ENCODE results near the gene NDE1. TPM values are rescaled to one million over a fixed set of nuclear protein-coding genes. Genes with fewer than 3 reads are reported as not detected.

The NDE1 gene
- total RNA-seq, 2 experiments from 2014 or later: 88.9 to 141 TPM

DNA sequence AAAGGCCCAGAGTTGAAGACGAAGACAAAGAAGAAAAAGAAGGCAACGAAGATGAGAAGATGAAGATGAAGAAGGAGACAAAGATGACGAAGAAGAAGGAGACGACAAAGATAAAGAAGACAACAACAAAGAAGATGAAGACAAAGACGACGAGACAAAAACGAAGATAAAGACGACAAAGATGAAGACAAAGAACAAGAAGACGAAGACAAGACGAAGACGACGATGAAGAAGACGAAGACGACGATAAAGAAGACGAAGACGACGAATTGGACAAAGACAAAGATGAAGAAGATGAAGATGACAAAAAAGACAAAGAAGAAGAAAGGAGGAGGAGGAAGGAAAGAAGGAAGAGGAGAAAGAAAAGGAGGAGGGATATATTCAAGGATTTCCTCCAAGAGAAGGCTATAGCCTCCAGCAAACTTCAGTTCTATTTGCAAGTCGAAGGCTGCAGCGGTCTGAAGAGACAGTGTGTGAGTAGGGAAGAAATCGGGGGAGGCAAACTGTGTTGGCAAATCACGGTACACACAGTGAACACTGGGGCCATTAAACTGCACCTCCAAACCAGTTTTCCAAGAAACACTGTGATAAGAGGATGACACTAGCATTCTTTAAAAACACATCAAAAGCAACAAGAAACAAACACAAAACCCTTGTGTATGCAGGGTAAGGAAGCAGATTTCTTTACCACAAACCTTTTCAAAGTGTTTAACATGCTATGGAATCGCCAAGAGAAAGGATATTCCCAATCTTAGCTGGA, 47.6 kb upstream of the NDE1 start:
- H4K20me1 ChIP-seq (ENCODE audit: insufficient read depth, low read length): no peaks in the 10 kb centered on the region
- H3K36me3 ChIP-seq (ENCODE audit: insufficient read depth, low read length): peaks cover 99% of the 10 kb centered on the region
- H3K4me2 ChIP-seq (ENCODE audit: low read length): no peak overlapping the region
- no TSS peak for BruUV-seq (replicated peaks)
- H3K9me2 ChIP-seq (ENCODE audit: insufficient read depth, low read length): no peaks in the 10 kb centered on the region
- DNase-seq (ENCODE audit: low spot score): no peak
- no peak overlapping the region for H2AFZ ChIP-seq (ENCODE audit: low read length)
- H3K9me3 ChIP-seq (ENCODE audit: low read length): no peaks in the 10 kb centered on the region
- H3K79me2 ChIP-seq (ENCODE audit: insufficient read depth, low read depth, low read length): no peaks in the 10 kb centered on the region
- ChIA-PET CTCF (ENCODE audit: unreplicated experiment) (no interaction called here), POLR2A (no interaction called here)
- TF ChIP-seq, protein P1, sequence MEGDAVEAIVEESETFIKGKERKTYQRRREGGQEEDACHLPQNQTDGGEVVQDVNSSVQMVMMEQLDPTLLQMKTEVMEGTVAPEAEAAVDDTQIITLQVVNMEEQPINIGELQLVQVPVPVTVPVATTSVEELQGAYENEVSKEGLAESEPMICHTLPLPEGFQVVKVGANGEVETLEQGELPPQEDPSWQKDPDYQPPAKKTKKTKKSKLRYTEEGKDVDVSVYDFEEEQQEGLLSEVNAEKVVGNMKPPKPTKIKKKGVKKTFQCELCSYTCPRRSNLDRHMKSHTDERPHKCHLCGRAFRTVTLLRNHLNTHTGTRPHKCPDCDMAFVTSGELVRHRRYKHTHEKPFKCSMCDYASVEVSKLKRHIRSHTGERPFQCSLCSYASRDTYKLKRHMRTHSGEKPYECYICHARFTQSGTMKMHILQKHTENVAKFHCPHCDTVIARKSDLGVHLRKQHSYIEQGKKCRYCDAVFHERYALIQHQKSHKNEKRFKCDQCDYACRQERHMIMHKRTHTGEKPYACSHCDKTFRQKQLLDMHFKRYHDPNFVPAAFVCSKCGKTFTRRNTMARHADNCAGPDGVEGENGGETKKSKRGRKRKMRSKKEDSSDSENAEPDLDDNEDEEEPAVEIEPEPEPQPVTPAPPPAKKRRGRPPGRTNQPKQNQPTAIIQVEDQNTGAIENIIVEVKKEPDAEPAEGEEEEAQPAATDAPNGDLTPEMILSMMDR (conservative IDR thresholded peaks at IDR 0.05; ENCODE audit: low read length): no peak
- no peak for TF ChIP-seq EZH2phosphoT487 (IDR thresholded peaks at IDR 0.05; ENCODE audit: borderline replicate concordance, low read depth, low read length)
- H3K4me1 ChIP-seq (ENCODE audit: insufficient read depth, low read length, poor library complexity, severe bottlenecking): no peaks in the 10 kb centered on the region
- H3K4me3 ChIP-seq (ENCODE audit: low read depth, low read length, poor library complexity, severe bottlenecking): no peak overlapping the region
- intact Hi-C loops (cut with micrococcal nuclease; ENCODE audit: unreplicated experiment): no loop called here
- H3K27ac ChIP-seq (ENCODE audit: low read depth, low read length, poor library complexity, severe bottlenecking): no peak overlapping the region

GRCh38 chr16:15604460-15605440, 45.3 kb upstream of the NDE1 start:
- BruUV-seq (replicated peaks): no TSS peak
- Histone ChIP-seq H4K20me1 (ENCODE audit: insufficient read depth, low read length) (no peaks in the 10 kb centered on the region), H2AFZ (ENCODE audit: low read length) (no peak overlapping the region), H3K4me3 (ENCODE audit: low read depth, low read length, poor library complexity, severe bottlenecking) (no peak overlapping the region), H3K79me2 (ENCODE audit: insufficient read depth, low read depth, low read length) (no peaks in the 10 kb centered on the region), H3K9me3 (ENCODE audit: low read length) (no peaks in the 10 kb centered on the region), H3K36me3 (ENCODE audit: insufficient read depth, low read length) (peaks cover 99% of the 10 kb centered on the region), H3K27ac (ENCODE audit: low read depth, low read length, poor library complexity, severe bottlenecking) (no peak overlapping the region), H3K4me1 (ENCODE audit: insufficient read depth, low read length, poor library complexity, severe bottlenecking) (no peaks in the 10 kb centered on the region), H3K4me2 (ENCODE audit: low read length) (no peak overlapping the region), H3K9me2 (ENCODE audit: insufficient read depth, low read length) (no peaks in the 10 kb centered on the region)
- ChIA-PET CTCF (ENCODE audit: unreplicated experiment) (no interaction called here), POLR2A (no interaction called here)
- TF ChIP-seq EZH2phosphoT487 (IDR thresholded peaks at IDR 0.05; ENCODE audit: borderline replicate concordance, low read depth, low read length): no peak
- TF ChIP-seq, protein P1 (conservative IDR thresholded peaks at IDR 0.05; ENCODE audit: low read length): no peak
- intact Hi-C loops (cut with micrococcal nuclease; ENCODE audit: unreplicated experiment): no loop called here
- DNase-seq (ENCODE audit: low spot score): no peak

Measured in OCI-LY7 (cell line).